HG03432 (cell line): ENCODE measurements around the gene ZBTB20.

Experiments
- ATAC-seq: cut with Tn5 transposase; IDR thresholded peaks from one replicate; pipeline ENCODE4 v1.9.1; 2021; ENCODE audit warnings: mild to moderate bottlenecking, moderate library complexity; ENCODE audit not compliant: unreplicated experiment

ZBTB20 gene

GRCh38 chr3:114454551-114455251, 692.4 kb downstream of the ZBTB20 start:
- ATAC-seq = peak; percentile 13

- ATAC-seq = no peak
These were observed 693.7 kb downstream of the ZBTB20 start for GRCh38 chr3:114453361-114453780.

GRCh38 chr3:114452937-114453336, 694.2 kb downstream of the ZBTB20 start:
- ATAC-seq = no peak

- ATAC-seq = no peak
These were observed 694.8 kb downstream of the ZBTB20 start for GRCh38 chr3:114452256-114452655.

GRCh38 chr3:114451561-114452018, 695.5 kb downstream of the ZBTB20 start:
- ATAC-seq = no peak

GRCh38 chr3:114451051-114451451, 696.0 kb downstream of the ZBTB20 start:
- ATAC-seq = peak; percentile 31

- peak; percentile 34 for ATAC-seq
These were observed 697.0 kb downstream of the ZBTB20 start for GRCh38 chr3:114450008-114450596.

- peak; percentile 54 for ATAC-seq
These were observed 697.6 kb downstream of the ZBTB20 start for GRCh38 chr3:114449271-114450007.

- ATAC-seq = no peak
These were observed 699.1 kb downstream of the ZBTB20 start for GRCh38 chr3:114447950-114448479.

- ATAC-seq = peak; percentile 37
These were observed 699.5 kb downstream of the ZBTB20 start for GRCh38 chr3:114447545-114447944.

- no peak for ATAC-seq
These were observed 700.5 kb downstream of the ZBTB20 start for GRCh38 chr3:114446600-114446999.

- ATAC-seq = no peak
These were observed 701.9 kb downstream of the ZBTB20 start for GRCh38 chr3:114445233-114445632.

GRCh38 chr3:114444216-114444615, 702.9 kb downstream of the ZBTB20 start:
- ATAC-seq = no peak

GRCh38 chr3:114442246-114442645, 704.8 kb downstream of the ZBTB20 start:
- ATAC-seq = no peak

- ATAC-seq = no peak
These were observed 705.7 kb downstream of the ZBTB20 start for GRCh38 chr3:114441386-114441785.

GRCh38 chr3:114440700-114441099, 706.4 kb downstream of the ZBTB20 start:
- no peak for ATAC-seq

- ATAC-seq = no peak
These were observed 707.8 kb downstream of the ZBTB20 start for GRCh38 chr3:114439284-114439683.

GRCh38 chr3:114437897-114438296, 709.2 kb downstream of the ZBTB20 start:
- ATAC-seq = peak; percentile 53

GRCh38 chr3:114436182-114436581, 710.9 kb downstream of the ZBTB20 start:
- ATAC-seq = peak; percentile 41

- no peak for ATAC-seq
These were observed 711.5 kb downstream of the ZBTB20 start for GRCh38 chr3:114435386-114436115.

GRCh38 chr3:114432310-114432709, 714.8 kb downstream of the ZBTB20 start:
- ATAC-seq = no peak
